NCI-H1092 treated with DMSO at 0.1 percent for 48 hours (cell line): Measurements from ENCODE around the gene BCAS1.
"Not testable (repeated sequence)": the region's sequence is repeated elsewhere in the genome, so short reads cannot be mapped to it uniquely, and the experiment has no call there.

Source experiments
- DNase-seq: peaks from one replicate; lab custom pipeline; 2025; lab: John Stamatoyannopoulos, UW

BCAS1 gene

GRCh38 chr20:53986037-53986650, 84.2 kb downstream of the BCAS1 start:
- DNase-seq, result no peak

GRCh38 chr20:53985150-53985518, 85.3 kb downstream of the BCAS1 start:
- DNase-seq, result no peak

- no peak for DNase-seq
Observed at GRCh38 chr20:53984356-53985149, 85.8 kb downstream of the BCAS1 start.

GRCh38 chr20:53983401-53983800, 87.0 kb downstream of the BCAS1 start:
- no peak for DNase-seq

- DNase-seq, result no peak
Observed at GRCh38 chr20:53982624-53983023, 87.8 kb downstream of the BCAS1 start.

GRCh38 chr20:53981752-53982437, 88.5 kb downstream of the BCAS1 start:
- DNase-seq, result no peak

GRCh38 chr20:53981130-53981529, 89.3 kb downstream of the BCAS1 start:
- no peak for DNase-seq

GRCh38 chr20:53980031-53980465, 90.3 kb downstream of the BCAS1 start:
- DNase-seq, result no peak

- no peak for DNase-seq
Observed at GRCh38 chr20:53978497-53978896, 91.9 kb downstream of the BCAS1 start.

- no peak for DNase-seq
Observed at GRCh38 chr20:53977391-53977790, 93.0 kb downstream of the BCAS1 start.

GRCh38 chr20:53975761-53976160, 94.6 kb downstream of the BCAS1 start:
- DNase-seq, result no peak

- DNase-seq, result no peak
Observed at GRCh38 chr20:53974785-53975555, 95.4 kb downstream of the BCAS1 start.

- not testable (repeated sequence) for DNase-seq
Observed at GRCh38 chr20:53973882-53974281, 96.5 kb downstream of the BCAS1 start.

- DNase-seq, result no peak
Observed at GRCh38 chr20:53972179-53972578, 98.2 kb downstream of the BCAS1 start.

- DNase-seq, result no peak
Observed at GRCh38 chr20:53971096-53971683, 99.2 kb downstream of the BCAS1 start.

- DNase-seq, result no peak
Observed at GRCh38 chr20:53970232-53970631, 100.2 kb downstream of the BCAS1 start.

- DNase-seq, result no peak
Observed at GRCh38 chr20:53967527-53967926, 102.9 kb downstream of the BCAS1 start.

GRCh38 chr20:53966774-53967398, 103.5 kb downstream of the BCAS1 start:
- DNase-seq, result no peak

- no peak for DNase-seq
Observed at GRCh38 chr20:53964501-53965253, 105.7 kb downstream of the BCAS1 start.

GRCh38 chr20:53964067-53964466, 106.3 kb downstream of the BCAS1 start:
- no peak for DNase-seq

GRCh38 chr20:53963635-53964034, 106.8 kb downstream of the BCAS1 start:
- no peak for DNase-seq
